Mucosa of descending colon (tissue), 3 donors: ENCODE data around the gene C19orf85. TPM values are rescaled to one million over a fixed set of nuclear protein-coding genes. Genes with fewer than 3 reads are reported as not detected.
"Not testable (repeated sequence)": the region's sequence is repeated elsewhere in the genome, so short reads cannot be mapped to it uniquely, and the experiment has no call there.

ENCODE experiments used
- ATAC-seq: fragments of 200-7000 bp; cut with Tn5 transposase; one replicate; pipeline ENCODE4 v1.9.1; 2020; ENCODE audit warnings: mild to moderate bottlenecking, moderate library complexity
- DNase-seq, 3 donors: peaks; one replicate each; pipeline ENCODE4 v3.0.0-alpha.2; 2020
- H3K36me3 ChIP-seq: fragments of 200-600 bp; one replicate; pipeline ENCODE4 v1.8.0; 2021; ENCODE audit warnings: low read depth, mild to moderate bottlenecking
- H3K4me1 ChIP-seq: fragments of 200-600 bp; one replicate; pipeline ENCODE4 v1.8.0; 2021; ENCODE audit warnings: low read depth, mild to moderate bottlenecking
- H3K4me3 ChIP-seq: fragments of 200-600 bp; one replicate; pipeline ENCODE4 v1.8.0; 2021; ENCODE audit warnings: mild to moderate bottlenecking
- H3K9me3 ChIP-seq: fragments of 200-600 bp; one replicate; pipeline ENCODE4 v1.8.0; 2021; ENCODE audit warnings: mild to moderate bottlenecking
- intact Hi-C, 2 donors: fragments of 100-400 bp; cut with DNase I in 1 of 2; cut with micrococcal nuclease in 1 of 2; formaldehyde crosslinking; loops; one replicate each; pipeline versions ENCODE4 v1.11.0 to v1.11.1; 2022; cut with DNase I, micrococcal nuclease
- total RNA-seq, 3 donors: library from RNA; stranded (reverse); fragmentation: NEBNext Ultra II Directional in 2 of 3; extraction: Animal tissue kit (Norgen Biotek cat#: 25700) in 2 of 3; gene quantifications; one replicate each; pipeline versions ENCODE4 v1.2.1 to v1.2.4, GENCODE V29; 2021 to 2023
- TF ChIP-seq, protein P1 (sequence below): fragments of 200-600 bp; IDR thresholded peaks from one replicate; pipeline ENCODE4 v1.8.0; 2022; ENCODE audit warnings: antibody characterized with exemption, mild to moderate bottlenecking
- donor health status: DM: no; HTN: no; CAD: no; lungs with moderate emphysema.
- donor health status: DM: no; HTN: no; CAD: no.
- donor health status: DM: no; HTN: yes; CAD: no.

The C19orf85 gene
- total RNA-seq, 3 donors from 2014 or later: not detected

GRCh38 chr19:55451163-55451964 lies 13.2 kb downstream of the C19orf85 start:
- peaks cover 9% of the 10 kb centered on the region for H3K4me1 ChIP-seq
- H3K4me3 ChIP-seq: no peak overlapping the region
- TF ChIP-seq, protein P1, sequence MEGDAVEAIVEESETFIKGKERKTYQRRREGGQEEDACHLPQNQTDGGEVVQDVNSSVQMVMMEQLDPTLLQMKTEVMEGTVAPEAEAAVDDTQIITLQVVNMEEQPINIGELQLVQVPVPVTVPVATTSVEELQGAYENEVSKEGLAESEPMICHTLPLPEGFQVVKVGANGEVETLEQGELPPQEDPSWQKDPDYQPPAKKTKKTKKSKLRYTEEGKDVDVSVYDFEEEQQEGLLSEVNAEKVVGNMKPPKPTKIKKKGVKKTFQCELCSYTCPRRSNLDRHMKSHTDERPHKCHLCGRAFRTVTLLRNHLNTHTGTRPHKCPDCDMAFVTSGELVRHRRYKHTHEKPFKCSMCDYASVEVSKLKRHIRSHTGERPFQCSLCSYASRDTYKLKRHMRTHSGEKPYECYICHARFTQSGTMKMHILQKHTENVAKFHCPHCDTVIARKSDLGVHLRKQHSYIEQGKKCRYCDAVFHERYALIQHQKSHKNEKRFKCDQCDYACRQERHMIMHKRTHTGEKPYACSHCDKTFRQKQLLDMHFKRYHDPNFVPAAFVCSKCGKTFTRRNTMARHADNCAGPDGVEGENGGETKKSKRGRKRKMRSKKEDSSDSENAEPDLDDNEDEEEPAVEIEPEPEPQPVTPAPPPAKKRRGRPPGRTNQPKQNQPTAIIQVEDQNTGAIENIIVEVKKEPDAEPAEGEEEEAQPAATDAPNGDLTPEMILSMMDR: no peak
- DNase-seq (no peak), ATAC-seq (no peak)
- no peaks in the 10 kb centered on the region for H3K36me3 ChIP-seq
- intact Hi-C loops: no loop called here
- H3K9me3 ChIP-seq: no peaks in the 10 kb centered on the region

GRCh38 chr19:55449469-55449868 lies 15.1 kb downstream of the C19orf85 start:
- TF ChIP-seq, protein P1: no peak
- no peaks in the 10 kb centered on the region for H3K9me3 ChIP-seq
- H3K4me1 ChIP-seq: peaks cover 9% of the 10 kb centered on the region
- no peaks in the 10 kb centered on the region for H3K36me3 ChIP-seq
- no peak overlapping the region for H3K4me3 ChIP-seq
- intact Hi-C loops: no loop called here
- DNase-seq (no peak), ATAC-seq (no peak)

- H3K4me3 ChIP-seq, H3K36me3 ChIP-seq, ATAC-seq, intact Hi-C loops, H3K9me3 ChIP-seq, H3K4me1 ChIP-seq, DNase-seq: not testable (repeated sequence)
Measured at GRCh38 chr19:55448175-55448490, 16.4 kb downstream of the C19orf85 start.

DNA sequence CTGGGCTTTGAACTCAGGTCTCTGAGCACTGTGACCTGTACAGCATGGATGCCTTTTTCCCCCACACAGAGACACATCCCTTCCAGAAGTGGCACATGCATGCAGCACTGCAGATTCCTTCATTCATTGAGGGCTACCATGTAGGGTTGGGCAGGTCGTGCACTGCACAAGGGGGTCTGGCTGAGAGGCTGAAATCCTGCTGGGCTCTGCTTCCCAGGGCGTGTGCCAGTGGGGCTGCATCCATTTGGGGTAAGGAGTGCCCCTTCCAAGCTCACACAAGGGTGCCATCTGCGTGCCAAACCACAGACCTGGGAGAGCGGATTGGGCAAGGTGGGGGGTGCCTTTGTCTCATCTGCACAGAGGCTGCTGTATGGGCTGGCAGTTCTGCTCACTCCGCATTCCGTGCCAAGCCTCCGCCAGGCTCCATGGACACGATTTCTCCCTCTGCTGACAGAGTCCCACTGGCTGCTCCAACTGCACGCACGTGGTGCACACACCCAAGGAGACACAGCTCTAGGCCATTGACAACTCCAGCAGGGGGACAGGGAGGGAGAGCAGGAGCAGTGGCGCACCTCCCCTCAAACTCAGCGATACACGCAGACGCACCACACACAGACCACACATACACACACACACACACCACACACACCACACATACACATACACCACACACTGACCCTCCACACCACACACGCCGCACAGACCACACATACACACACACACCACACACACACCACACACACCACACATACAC lies 17.0 kb downstream of the C19orf85 start:
- DNase-seq (no peak), ATAC-seq (peak; percentile 39)
- no peak overlapping the region for H3K4me3 ChIP-seq
- peaks cover 9% of the 10 kb centered on the region for H3K4me1 ChIP-seq
- no peaks in the 10 kb centered on the region for H3K36me3 ChIP-seq
- H3K9me3 ChIP-seq: no peaks in the 10 kb centered on the region
- TF ChIP-seq, protein P1: no peak
- intact Hi-C loops: no loop called here

- intact Hi-C loops: no loop called here
- TF ChIP-seq, protein P1: no peak
- no peaks in the 10 kb centered on the region for H3K36me3 ChIP-seq
- no peak overlapping the region for H3K4me3 ChIP-seq
- ATAC-seq (no peak), DNase-seq (no peak)
- H3K9me3 ChIP-seq: no peaks in the 10 kb centered on the region
- H3K4me1 ChIP-seq: peaks cover 6% of the 10 kb centered on the region
Measured at GRCh38 chr19:55446060-55446459, 18.5 kb downstream of the C19orf85 start.

DNA sequence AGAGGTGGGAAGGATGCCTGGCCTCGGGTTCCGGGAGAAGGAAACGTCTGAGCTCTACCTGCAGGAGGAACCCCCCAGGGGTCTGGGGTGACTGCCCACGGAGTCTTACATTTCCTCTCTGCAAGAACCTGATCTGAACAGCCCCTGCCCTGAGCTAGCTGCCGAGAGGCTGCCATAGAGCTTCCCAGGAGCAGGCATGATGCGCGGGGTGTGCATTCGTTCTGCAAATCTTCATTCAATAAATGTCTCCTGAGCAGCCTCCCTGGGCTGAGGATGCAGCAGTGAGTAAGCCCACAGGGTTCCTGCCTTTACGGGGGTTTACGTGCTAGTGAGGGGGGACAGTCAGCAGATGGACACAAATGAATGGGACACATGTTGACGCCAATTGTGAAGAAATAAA lies 19.9 kb downstream of the C19orf85 start:
- ATAC-seq (no peak), DNase-seq (no peak)
- no peak overlapping the region for H3K4me3 ChIP-seq
- no peaks in the 10 kb centered on the region for H3K9me3 ChIP-seq
- H3K4me1 ChIP-seq: peaks cover 6% of the 10 kb centered on the region
- TF ChIP-seq, protein P1: no peak
- intact Hi-C loops: no loop called here
- H3K36me3 ChIP-seq: no peaks in the 10 kb centered on the region
